Right ventricle myocardium superior (tissue), 1 donor: ENCODE results near the gene ZNRF3. TPM values are rescaled to one million over a fixed set of nuclear protein-coding genes. Genes with fewer than 3 reads are reported as not detected.
A peak's percentile ranks its signal among the peaks of the same experiment; 100 is the strongest.
"Not testable (repeated sequence)": the region's sequence is repeated elsewhere in the genome, so short reads cannot be mapped to it uniquely, and the experiment has no call there.

Experiments used
- ATAC-seq: fragments of 200-7000 bp; cut with Tn5 transposase; one replicate; pipeline ENCODE4 v1.9.1; 2020; ENCODE audit warnings: mild to moderate bottlenecking; ENCODE audit not compliant: poor library complexity
- DNase-seq: peaks from one replicate; pipeline ENCODE4 v3.0.0-alpha.2; 2020
- intact Hi-C: fragments of 100-400 bp; cut with DNase I; formaldehyde crosslinking; loops from one replicate; pipeline ENCODE4 v1.11.2; 2022
- total RNA-seq: library from RNA; stranded (reverse); fragmentation: NEBNext Ultra II Directional; extraction: Animal tissue kit (Norgen Biotek cat#: 25700); gene quantifications from one replicate; pipeline ENCODE4 v1.2.1, GENCODE V29; 2021
- donor health status: DM: no; HTN: yes; CAD: no; lungs with severe emphysema.

Gene ZNRF3
- total RNA-seq, 1 donor from 2014 or later: 5.0 TPM

GRCh38 chr22:28902490-28902889, 19.1 kb downstream of the ZNRF3 start:
- intact Hi-C loops: no loop called here
- DNase-seq (no peak), ATAC-seq (no peak)

GRCh38 chr22:28903080-28903479, 19.7 kb downstream of the ZNRF3 start:
- intact Hi-C loops: no loop called here
- peak; percentile 65 for ATAC-seq

GRCh38 chr22:28903729-28904128, 20.4 kb downstream of the ZNRF3 start:
- peak; percentile 78 for ATAC-seq
- intact Hi-C loops: no loop called here
- peak; percentile 55 for DNase-seq

More at GRCh38 chr22:28903080-28903479, 19.7 kb downstream of the ZNRF3 start:
- peak; percentile 61 for DNase-seq

GRCh38 chr22:28904211-28904896, 21.0 kb downstream of the ZNRF3 start:
- intact Hi-C loops: no loop called here
- no peak for DNase-seq
- peak; percentile 30 for ATAC-seq

- DNase-seq: no peak
- no peak for ATAC-seq
- intact Hi-C loops: no loop called here
These were observed 22.0 kb downstream of the ZNRF3 start for GRCh38 chr22:28905256-28905832.

GRCh38 chr22:28906312-28906711, 22.9 kb downstream of the ZNRF3 start:
- no peak for ATAC-seq
- DNase-seq: no peak
- intact Hi-C loops: no loop called here

- intact Hi-C loops: no loop called here
- no peak for ATAC-seq
- DNase-seq: no peak
These were observed 24.1 kb downstream of the ZNRF3 start for GRCh38 chr22:28907311-28908008.

- intact Hi-C loops, ATAC-seq, DNase-seq: not testable (repeated sequence)
These were observed 25.4 kb downstream of the ZNRF3 start for GRCh38 chr22:28908810-28909209.

- DNase-seq: no peak
- ATAC-seq: no peak
- intact Hi-C loops: no loop called here
These were observed 26.0 kb downstream of the ZNRF3 start for GRCh38 chr22:28909375-28909774.

- DNase-seq (no peak), ATAC-seq (no peak)
- intact Hi-C loops: no loop called here
These were observed 27.4 kb downstream of the ZNRF3 start for GRCh38 chr22:28910569-28911303.

- no peak for DNase-seq
- peak; percentile 83 for ATAC-seq
- intact Hi-C loops: no loop called here
These were observed 27.9 kb downstream of the ZNRF3 start for GRCh38 chr22:28911304-28911690.

- peak; percentile 64 for ATAC-seq
- intact Hi-C loops: no loop called here
- DNase-seq: no peak
These were observed 28.7 kb downstream of the ZNRF3 start for GRCh38 chr22:28911777-28912669.

GRCh38 chr22:28914201-28914600, 30.8 kb downstream of the ZNRF3 start:
- DNase-seq (no peak), ATAC-seq (no peak)
- intact Hi-C loops: no loop called here

- no peak for ATAC-seq
- DNase-seq: no peak
- intact Hi-C loops: loop anchor here (5.0 kb wide), 1 partner anchor 116 kb away; no protein-coding TSS in a partner anchor
These were observed 32.6 kb downstream of the ZNRF3 start for GRCh38 chr22:28915969-28916368.

GRCh38 chr22:28917747-28918549, 34.6 kb downstream of the ZNRF3 start:
- intact Hi-C loops: loop anchor here (5.0 kb wide), 1 partner anchor 114 kb away; no protein-coding TSS in a partner anchor
- peak; percentile 84 for ATAC-seq
- peak; percentile 49 for DNase-seq

- intact Hi-C loops: loop anchor here (5.0 kb wide), 1 partner anchor 114 kb away; no protein-coding TSS in a partner anchor
- DNase-seq (no peak), ATAC-seq (peak; percentile 8)
These were observed 35.3 kb downstream of the ZNRF3 start for GRCh38 chr22:28918550-28919271.
